HPDE6-E6E7 (cell line): ENCODE results near the gene OR2K2.
A peak's percentile ranks its signal among the peaks of the same experiment; 100 is the strongest.
"Not testable (repeated sequence)": the region's sequence is repeated elsewhere in the genome, so short reads cannot be mapped to it uniquely, and the experiment has no call there.

Experiments used
- DNase-seq: peaks from one replicate; pipeline ENCODE4 v3.0.0; 2011; ENCODE audit warnings: missing footprints; ENCODE audit errors: extremely low spot score

OR2K2 gene

GRCh38 chr9:111330124-111330523 is at the start of gene OR2K2:
Gene OR2K2 (minus strand): TSS chr9:111330224. CDS start chr9:111328433, 1,791 bp downstream.
- DNase-seq, result no peak

DNA sequence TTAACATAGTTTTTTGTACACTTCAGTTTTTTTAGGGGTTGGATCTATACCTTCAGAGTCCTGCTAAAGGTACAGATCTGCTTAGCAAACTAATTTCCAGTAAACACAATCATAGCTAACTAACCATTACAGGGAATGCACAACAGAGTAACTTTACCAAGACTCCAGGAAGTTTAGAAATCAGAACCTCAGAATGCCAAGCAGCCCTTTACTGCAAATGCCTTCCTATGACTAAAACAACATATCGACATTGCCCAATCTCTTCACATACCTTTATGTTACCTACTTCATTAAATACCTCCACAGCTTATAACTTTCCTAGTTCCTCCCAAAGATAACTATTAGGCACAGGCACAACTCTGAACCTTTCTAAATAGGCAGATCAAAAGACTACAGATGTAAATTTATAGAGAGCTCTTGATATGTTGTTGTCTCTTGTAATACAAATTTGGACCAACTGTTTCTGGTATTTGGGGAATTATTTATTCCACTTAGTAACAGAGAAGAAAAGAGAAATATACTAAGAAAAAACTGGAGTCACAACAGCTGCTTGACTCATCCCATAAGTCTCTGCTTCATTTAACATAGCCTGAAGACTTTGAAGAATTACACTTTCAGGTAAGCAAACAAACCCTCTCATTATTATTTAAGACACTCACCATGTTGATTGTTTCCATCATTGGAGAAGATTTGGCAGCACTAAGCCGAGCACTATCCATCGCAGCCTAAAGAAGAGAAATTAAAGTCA is 46.0 kb upstream of the OR2K2 start:
- no peak for DNase-seq

DNA sequence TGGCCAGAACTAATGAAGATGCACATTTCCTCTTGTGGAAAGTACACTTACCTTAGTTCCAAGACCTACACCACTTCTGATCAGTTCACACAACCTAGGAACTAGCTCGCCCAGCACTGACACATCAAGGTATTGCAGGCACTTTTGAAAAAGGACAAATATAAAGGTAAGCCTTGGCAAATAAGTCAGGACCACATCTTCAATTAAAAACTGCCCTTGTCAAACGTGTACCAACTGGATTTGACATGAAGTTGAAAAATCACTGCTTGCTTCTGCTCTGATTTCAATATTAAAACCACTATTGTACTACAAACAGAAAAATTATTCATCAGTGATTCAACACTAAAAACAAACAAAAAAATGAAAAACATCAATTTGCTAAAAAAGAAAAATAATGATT is 45.0 kb upstream of the OR2K2 start:
- DNase-seq, result no peak

DNA sequence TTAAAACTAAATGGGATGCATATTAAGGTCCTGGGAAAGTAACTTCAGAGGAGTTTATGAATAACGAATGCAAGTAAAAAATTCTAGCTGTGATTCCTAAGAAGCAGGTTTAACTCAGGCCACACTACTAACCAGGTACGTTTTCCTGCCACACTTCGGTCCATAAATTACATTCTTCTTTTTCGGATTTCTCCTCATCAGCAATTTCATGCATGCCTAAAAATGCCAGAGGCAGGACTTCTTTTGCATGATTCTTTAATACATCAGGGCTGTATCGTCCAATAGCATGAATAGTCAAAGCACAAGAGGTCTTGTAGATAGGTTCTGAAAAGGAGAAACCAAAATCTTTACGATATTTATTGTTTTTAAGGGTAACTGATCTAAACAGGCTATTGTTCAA is 42.3 kb upstream of the OR2K2 start:
- no peak for DNase-seq

GRCh38 chr9:111366978-111367377 is 37.0 kb upstream of the OR2K2 start:
- no peak for DNase-seq

DNA sequence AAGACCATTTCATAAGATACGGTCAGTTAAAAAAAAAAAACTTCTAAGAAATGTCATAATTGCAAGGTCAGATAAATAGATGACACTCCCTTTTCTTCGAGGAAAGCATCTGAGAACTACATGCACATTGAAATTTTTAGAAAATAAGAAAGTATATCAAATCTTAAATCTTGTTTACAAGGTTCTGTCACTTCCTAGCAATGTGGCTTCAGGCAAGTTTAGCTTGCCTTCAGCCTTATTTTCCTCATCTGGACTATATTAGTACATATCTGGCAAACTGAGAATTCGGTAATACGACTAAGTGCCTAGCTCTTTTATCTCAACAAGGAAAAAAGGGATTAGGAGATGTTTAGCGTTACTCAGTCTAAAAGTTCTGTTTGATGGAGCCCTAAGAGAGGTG is 32.5 kb upstream of the OR2K2 start:
- DNase-seq, result no peak

DNA sequence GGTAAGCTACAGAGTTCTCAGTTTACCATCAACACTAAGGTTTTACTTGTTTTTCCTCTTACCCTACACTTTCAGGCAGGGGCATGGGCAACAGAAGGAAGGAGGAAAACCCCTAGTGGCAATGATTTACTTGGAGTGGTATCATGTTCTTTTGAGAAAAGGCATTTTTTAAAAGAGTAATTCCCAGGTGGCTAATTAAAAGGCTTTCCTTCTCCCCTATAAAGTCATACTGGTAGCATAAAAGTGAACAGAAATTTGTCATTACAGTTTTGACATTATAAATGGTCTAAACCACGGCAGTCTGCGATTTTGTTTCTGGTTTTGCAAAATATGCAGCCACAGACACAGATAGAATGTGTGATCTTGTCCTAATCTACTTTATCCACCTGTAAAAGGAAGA is 30.9 kb upstream of the OR2K2 start:
- no peak for DNase-seq

DNA sequence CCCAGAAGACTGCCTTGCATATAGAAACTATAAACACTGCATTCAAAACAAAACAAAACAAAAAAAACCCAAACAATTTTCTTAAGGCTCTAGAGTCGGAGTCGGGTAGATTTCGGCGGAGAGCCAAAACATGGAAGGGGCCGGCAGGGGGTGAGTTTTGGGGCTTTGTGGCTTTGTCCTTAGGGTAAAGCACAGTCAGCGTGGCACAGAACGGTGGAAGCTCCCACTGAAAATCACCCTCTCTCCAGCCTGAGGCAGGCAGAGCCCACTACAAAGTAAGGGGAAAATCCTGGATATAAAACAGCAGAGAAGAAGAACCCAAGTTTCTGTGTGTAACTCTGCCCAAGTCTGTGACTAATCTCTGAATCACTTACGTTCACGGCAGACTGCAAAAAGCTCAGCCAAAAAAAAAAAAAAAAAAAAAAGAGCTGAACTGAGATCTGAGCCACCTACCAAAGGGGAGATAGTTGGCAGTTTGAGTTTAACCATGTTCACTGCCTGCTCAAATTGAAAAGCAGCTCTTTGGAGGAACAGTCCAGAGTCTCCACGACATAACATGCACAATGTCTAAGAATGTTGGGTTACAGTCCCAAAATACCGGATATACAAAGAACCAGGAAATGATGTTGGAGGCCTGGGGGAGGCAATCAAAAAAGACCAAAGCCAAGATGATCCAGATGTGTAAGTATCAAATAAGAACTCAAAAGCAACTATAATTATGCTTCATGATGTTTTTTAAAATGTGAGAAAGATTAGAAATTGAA is 26.6 kb upstream of the OR2K2 start:
- peak; percentile 79 for DNase-seq

DNA sequence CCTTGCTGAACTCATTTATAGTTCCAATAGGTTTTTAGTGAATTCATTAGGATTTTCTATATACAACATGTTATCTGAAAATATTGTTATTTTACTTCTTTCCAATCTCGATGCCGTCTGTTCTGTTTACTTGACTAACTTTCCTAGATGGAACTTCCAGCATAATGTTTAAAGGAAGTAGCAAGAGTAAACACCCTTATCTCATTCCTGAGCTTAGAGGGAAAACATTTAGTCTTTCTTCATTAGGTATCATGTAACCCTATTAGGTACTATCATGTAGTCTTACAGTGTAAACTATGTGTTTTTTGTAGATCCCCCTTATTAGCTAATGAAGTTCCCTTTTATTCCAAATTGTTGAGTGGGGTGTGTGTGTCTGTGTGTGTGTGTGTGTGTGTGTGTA is 22.5 kb upstream of the OR2K2 start:
- no peak for DNase-seq

- no peak for DNase-seq
Observed at GRCh38 chr9:111350556-111350955, 20.5 kb upstream of the OR2K2 start.

- DNase-seq, result no peak
Observed at GRCh38 chr9:111349766-111350165, 19.7 kb upstream of the OR2K2 start.

DNA sequence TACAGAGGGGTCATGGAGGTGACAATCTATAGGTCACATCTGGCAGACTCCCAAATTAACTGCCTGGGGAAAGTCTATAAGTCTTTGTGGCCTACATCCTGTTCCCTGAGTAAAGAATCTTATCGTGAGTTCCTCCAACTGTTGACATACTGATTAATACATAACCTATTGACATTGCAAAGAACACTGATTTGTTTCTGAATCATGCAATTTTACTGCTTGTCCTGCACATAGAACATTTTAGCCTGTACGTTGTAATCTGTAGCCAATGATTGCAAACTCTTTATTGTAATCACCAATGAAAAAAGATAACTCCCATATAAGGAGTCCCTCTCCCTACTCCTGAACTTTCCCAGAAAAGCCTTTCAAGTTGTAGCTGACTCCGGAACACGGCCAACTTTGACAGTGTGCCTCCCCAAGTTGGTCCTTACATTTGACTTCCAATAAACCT is 18.8 kb upstream of the OR2K2 start:
- peak; percentile 23 for DNase-seq

DNA sequence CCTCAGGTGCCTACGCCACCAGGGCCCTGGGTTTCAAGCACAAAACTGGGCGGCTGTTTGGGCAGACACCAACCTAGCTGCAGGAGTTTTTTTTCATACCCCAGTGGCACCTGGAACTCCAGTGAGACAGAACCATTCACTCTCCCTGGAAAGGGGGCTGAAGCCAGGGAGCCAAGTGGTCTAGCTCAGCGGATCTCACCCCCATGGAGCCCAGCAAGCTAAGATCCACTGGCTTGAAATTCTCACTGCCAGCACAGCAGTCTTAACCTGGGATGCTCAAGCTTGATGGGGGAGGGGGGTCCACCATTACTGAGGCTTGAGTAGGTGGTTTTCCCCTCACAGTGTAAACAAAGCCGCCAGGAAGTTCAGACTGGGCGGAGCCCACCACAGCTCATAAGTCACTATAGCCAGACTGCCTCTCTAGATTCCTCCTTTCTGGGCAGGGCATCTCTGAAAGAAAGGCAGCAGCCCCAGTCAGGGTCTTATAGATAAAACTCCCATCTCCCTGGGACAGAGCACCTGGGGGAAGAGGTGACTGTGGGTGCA is 4.4 kb upstream of the OR2K2 start:
- not testable (repeated sequence) for DNase-seq

- DNase-seq, result no peak
Observed at GRCh38 chr9:111320631-111321030, 9.4 kb downstream of the OR2K2 start.

GRCh38 chr9:111316796-111317195 is 13.2 kb downstream of the OR2K2 start:
- no peak for DNase-seq

- DNase-seq, result no peak
Observed at GRCh38 chr9:111305914-111306313, 24.1 kb downstream of the OR2K2 start.

- not testable (repeated sequence) for DNase-seq
Observed at GRCh38 chr9:111304000-111304399, 26.0 kb downstream of the OR2K2 start.

GRCh38 chr9:111301195-111301594 is 28.8 kb downstream of the OR2K2 start:
- DNase-seq, result no peak

DNA sequence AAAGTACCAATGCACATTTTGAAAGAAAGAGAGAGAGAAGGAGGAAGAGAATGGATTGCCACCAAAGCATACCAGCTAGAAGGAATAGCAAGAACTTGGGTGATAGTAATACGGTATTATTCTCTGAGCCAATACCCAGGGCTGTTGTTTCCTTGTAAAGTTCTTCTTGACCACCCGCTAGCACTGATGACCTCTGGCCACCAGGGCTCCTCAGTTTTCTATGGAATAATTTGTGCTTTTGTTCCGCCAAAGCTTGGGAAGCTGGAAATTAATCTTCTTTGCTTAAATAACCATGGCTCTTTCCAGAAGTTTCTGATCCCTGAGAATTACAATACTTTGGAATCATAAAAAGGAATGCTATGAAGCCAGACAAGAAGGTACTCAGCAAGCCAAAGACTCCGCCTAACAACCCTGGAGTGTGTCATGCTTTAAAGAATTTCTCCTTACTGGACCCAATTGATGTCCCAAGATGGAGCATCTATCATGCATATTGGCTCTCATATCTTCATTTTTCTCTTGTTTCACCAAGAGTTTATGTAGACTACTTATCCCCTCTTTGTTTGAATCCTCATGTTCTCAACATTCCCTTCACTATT is 29.8 kb downstream of the OR2K2 start:
- no peak for DNase-seq

GRCh38 chr9:111299599-111299966 is 30.4 kb downstream of the OR2K2 start:
- DNase-seq, result not testable (repeated sequence)

GRCh38 chr9:111298731-111299598 is 31.1 kb downstream of the OR2K2 start:
- peak; percentile 19 for DNase-seq

DNA sequence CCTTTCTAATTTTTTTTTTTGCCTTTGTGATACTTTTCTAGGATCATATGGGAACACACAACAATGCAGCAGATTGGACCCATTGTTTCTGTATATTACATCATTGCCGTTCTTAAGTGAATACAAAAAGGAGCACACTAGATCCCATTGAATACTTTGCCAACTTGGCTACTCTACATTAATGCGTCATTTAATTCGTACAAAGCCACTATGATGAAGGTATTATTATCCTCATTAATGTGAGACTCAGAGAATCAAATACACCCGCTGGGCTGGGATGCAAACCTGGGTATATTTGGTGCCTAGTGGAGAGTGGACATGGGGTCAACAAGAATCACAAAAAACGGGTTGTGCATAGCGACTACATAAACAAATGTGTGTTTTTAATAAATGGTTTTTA is 31.9 kb downstream of the OR2K2 start:
- DNase-seq, result no peak
